ENCODE results near the gene MYH7B.

The MYH7B gene

DNA sequence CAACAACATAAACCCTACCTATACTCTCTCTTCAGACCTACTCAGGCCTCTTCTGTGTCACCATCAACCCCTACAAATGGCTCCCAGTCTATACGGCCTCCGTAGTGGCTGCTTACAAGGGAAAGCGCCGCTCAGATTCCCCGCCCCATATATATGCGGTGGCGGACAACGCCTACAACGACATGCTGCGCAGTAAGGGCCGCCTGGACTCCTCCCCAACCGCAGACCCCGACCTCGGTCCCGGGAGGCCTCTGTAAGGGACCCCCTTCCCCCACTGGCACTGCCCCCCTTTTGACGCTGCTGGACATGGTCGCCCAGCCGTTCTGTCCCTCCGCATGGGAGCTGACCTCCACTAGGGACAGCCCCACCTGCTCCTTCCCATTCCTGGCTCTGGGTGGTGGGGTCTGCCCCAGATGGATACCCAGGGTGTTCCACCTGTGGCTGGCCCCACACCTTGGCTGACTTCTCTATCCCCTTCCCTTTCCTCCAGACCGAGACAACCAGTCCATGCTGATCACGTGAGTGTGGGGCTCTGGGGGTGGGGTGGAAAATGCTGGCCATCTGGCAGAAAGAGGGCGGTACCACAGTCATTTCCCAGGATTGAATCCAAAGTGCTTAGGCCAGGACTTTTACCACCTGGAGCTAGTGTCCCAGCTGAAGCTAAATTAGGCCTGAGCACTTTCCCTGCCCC lies 25.0 kb downstream of the MYH7B start:
- no peak overlapping the region for H3K4me3 ChIP-seq (ENCODE audit: low read depth, low read length)
- TF ChIP-seq, protein P1, sequence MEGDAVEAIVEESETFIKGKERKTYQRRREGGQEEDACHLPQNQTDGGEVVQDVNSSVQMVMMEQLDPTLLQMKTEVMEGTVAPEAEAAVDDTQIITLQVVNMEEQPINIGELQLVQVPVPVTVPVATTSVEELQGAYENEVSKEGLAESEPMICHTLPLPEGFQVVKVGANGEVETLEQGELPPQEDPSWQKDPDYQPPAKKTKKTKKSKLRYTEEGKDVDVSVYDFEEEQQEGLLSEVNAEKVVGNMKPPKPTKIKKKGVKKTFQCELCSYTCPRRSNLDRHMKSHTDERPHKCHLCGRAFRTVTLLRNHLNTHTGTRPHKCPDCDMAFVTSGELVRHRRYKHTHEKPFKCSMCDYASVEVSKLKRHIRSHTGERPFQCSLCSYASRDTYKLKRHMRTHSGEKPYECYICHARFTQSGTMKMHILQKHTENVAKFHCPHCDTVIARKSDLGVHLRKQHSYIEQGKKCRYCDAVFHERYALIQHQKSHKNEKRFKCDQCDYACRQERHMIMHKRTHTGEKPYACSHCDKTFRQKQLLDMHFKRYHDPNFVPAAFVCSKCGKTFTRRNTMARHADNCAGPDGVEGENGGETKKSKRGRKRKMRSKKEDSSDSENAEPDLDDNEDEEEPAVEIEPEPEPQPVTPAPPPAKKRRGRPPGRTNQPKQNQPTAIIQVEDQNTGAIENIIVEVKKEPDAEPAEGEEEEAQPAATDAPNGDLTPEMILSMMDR (IDR thresholded peaks at IDR 0.05; ENCODE audit: insufficient read depth, low read depth, low read length, missing control alignments): no peak
- DNase-seq (ENCODE audit: low read depth): no peak

DNA sequence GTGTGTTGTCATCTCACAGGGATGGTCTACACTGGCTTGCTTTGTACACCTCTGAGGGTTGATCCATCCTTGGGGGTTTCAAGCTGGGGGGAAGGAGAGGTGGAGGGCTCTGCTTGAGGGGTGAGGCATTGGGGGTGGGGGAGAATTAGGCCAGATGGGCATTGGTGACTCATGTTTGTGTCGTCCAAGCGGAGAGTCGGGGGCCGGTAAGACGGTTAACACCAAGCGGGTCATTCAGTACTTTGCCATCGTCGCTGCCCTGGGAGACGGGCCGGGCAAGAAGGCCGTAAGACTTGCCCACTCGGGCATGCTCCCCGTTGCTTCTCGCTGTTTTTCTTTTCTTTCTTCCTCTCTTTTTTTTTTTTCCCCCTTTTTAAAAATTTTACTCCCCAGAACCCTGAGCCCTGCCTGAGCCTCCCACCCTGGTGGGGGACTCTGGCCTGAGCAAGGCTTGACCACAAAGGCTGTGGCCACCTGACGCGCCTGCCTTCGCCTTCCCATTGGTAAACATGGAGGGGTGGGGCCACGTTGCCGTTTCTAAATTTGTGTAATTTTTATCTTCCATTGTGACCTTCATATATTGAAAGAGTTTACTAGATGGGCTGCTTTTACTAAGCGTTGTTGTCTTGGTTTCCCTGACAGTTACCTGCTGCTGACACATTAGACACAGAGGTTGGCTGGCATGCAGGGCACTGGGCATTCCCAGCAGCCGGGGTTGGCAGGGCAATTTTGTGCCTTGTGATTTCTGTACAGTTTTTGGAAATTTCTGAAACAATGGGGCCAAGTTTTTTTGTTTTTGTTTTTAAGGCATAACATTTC lies 26.8 kb downstream of the MYH7B start:
- TF ChIP-seq, protein P1 (IDR thresholded peaks at IDR 0.05; ENCODE audit: insufficient read depth, low read depth, low read length, missing control alignments): no peak

DNA sequence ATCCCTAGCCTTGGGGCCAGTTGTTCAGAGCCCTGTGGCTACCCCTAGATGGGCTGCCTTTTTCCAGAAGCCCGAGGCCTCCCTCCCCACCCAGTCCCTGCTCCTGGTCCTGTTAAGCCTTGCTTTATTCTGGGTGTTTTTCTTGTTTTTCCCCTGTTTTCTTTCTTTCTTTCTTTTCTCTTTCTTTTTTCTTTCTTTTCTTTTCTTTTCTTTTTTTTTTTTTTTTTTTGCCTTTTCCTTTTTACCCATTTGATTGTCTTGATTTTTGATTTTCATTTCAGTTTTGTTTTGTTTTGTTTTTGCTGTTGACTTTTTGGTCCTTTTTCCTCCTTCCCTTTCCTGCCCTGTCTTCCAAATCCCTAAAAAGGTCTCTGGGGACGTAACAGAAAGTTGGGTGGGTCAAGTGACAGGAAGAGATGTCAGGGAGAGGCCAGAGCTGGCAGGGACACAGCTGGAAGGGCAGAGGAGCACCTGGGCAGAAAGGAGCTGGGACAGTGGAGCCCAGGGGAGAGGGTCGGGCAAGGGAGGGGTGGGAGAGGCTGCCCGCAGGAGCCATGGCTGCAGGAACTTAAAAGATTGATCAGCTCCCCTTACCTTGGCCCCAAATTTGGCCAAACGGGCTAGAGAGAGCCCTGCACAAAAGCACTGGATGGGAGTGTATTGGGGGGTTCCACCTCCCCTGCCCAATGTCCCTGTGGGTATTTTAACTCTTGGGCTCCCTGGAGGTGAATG lies 27.6 kb downstream of the MYH7B start:
- DNase-seq (ENCODE audit: low read depth): no peak
- no peak overlapping the region for H3K4me3 ChIP-seq (ENCODE audit: low read depth, low read length)
- TF ChIP-seq, protein P1 (IDR thresholded peaks at IDR 0.05; ENCODE audit: insufficient read depth, low read depth, low read length, missing control alignments): no peak

More for the DNA sequence above, 26.8 kb downstream of the MYH7B start:
- DNase-seq (ENCODE audit: low read depth): no peak
- H3K4me3 ChIP-seq (ENCODE audit: low read depth, low read length): no peak overlapping the region

DNA sequence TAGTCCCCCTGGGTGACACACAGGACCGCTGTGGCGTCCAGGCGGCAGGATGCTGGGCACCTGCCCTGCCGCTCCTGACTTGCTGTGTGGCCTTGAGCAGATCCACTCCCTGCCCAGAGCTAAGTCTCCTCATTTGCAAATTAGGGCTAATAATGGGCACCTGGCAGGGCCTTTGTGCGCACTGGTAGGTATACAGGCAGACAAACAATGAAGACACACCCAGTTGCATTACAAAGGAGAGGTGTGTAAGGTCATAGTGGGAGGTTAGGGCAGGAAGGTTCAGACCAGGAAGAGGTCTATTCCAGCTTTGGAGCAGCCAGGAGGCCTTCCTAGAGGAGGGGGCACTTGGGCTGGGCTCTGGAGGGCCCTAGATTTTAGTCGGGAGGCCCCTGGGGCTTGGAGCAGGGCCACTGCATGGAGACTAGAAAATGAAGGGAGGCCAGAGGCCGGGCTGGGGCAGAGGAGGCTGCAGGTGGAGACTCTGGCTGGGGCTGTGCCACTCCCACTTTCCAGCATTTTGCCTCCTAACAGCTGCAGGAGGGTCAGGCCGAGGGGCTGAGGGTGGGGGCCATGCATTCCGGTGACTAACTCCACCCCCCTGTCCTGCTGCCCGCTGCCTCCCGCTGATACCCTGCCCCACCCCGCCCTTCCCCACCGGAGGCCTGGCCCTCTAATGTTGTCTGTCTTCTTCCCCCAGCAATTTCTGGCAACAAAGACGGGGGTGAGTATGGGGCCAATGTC lies 28.5 kb downstream of the MYH7B start:
- TF ChIP-seq, protein P1 (IDR thresholded peaks at IDR 0.05; ENCODE audit: insufficient read depth, low read depth, low read length, missing control alignments): no peak
- H3K4me3 ChIP-seq (ENCODE audit: low read depth, low read length): no peak overlapping the region
- DNase-seq (ENCODE audit: low read depth): no peak

DNA sequence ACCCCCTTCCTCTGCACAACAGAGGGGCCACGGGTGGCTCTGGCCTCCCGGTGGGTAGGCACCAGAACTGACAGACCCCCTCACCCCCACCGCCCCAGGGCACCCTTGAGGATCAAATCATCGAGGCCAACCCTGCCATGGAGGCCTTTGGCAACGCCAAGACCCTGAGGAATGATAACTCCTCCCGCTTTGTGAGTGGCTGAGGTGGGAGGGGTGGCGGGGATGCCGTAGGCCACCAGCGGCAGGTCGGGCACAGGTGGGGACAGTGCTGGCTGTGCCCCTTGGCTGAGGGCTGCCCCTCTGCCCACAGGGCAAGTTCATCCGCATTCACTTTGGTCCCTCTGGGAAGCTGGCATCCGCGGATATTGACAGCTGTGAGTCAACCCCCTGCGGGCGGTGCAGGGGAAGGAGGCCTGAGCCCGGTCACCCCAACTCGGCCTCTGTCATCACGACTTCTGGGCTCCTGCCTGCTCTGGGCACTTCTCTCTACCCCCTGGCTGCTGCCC lies 29.1 kb downstream of the MYH7B start:
- TF ChIP-seq, protein P1 (IDR thresholded peaks at IDR 0.05; ENCODE audit: insufficient read depth, low read depth, low read length, missing control alignments): no peak
- no peak overlapping the region for H3K4me3 ChIP-seq (ENCODE audit: low read depth, low read length)
- no peak for DNase-seq (ENCODE audit: low read depth)

Data from GM12865 (cell line).